ENCODE measurements around the gene RING1.

GRCh38 chr6:33181141-33181540 is 27.2 kb upstream of the RING1 start:
- TF ChIP-seq EZH2 (IDR thresholded peaks at IDR 0.05; ENCODE audit: borderline replicate concordance) = no peak
- no peak for TF ChIP-seq EZH2phosphoT487 (IDR thresholded peaks at IDR 0.05; ENCODE audit: low read depth, severe bottlenecking, unreplicated experiment)
